UCSD-AML1 (cell line): Measurements from ENCODE around the gene BRD7.

Experiments
- DNase-seq: peaks from one replicate; lab custom pipeline; 2025; ENCODE audit not compliant: unreplicated experiment; lab: John Stamatoyannopoulos, UW

The BRD7 gene

DNA sequence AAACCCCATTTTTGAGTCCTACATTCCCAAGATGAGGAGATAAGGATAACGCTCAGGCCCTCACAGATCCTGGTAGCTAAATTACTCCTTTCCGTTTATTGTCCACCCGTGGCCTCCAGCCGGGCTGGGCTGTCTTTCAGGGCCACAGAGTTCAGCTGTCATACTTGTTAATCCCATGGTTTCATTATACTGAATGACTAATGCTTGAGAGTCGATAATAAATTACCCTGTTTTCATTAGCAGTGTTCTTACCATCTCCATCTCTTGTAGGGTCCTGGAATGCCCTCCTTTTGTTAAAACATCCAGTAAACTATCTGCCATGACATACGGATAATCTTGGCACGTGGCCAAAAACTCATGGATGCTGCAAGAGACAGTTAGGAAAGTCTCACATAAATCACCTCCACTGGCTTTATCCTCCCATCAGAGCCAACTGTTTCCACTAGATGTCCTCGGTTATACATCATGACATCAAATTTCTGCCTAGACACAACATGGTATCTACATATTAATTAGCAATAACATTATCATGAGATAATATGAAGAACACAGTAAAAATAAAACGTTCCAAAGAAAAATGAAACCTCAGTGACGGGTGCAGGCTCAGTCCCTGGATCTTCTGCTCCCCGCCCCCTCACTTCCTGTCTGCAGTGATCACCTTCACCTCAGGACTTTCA, 45.3 kb downstream of the BRD7 start:
- DNase-seq: no peak

DNA sequence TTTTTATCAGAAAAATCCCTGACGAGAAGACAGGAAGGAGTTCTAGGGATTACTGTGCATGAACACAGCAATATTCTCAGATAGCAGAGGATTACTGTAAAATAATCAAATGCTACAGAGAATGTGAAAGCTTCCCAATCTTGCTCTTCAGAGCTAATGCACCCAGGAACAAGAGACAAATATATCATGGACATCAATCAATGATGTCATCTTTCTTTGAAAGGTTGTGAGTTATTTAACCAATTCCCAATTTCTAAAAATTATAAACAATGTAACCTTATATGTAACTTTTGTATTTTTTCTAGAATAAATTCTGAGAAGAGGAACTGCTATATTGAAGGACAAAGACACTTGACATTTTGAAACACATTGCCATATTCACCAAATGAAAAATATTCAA, 46.5 kb downstream of the BRD7 start:
- DNase-seq: no peak

DNA sequence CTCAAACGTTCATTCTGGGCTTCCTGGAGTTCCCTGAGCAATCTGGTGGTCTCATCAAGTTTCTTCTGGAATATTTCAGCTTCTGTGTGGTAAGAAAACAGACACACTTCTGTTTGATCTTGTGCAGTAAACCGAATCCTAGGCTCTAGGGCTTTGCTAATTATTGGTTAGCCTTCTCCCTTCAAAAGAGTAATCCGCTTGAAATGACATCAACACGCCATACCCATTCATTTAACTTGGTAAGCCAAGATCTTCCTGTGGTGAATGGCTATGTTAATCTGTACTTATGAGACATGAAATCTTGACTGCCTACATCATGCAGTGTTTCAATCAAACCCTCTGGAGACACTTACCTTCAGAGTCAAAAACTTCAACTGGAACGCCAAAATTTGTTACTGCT, 48.5 kb downstream of the BRD7 start:
- DNase-seq: no peak

DNA sequence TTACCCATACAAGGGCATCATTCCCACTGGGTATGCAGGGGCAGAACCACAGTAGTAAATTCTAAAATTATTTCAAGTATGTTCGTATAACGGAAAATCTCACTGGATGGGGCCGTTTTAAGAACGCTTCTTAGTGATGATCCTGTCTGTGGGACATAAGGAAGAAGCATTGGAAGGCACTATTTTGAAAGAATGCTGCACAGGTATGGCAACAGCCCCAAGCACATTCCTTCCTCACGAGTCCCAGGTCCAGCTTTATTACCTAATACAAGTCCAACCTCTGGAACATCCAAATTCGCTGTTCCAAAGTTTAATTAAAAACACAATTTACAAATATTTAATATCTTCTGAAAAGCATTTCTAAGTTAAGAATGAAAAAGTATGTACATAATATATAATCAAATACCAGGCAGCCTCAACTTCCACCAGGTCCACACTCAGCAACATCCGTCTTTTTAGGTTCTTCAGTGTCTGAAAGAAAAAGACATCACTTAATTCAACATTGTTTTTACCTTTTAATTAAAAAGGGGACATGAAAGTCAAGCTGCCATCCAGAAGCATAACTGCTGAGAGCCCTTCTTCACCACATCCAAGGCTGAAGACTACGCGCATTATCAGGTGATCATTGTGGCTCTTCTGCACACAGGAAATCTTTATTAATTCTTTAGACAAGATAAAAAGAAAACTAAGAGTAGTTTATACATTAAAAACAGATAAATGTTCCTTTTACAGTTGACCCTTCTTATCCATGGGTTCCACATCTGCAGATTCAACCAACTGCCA, 49.8 kb downstream of the BRD7 start:
- DNase-seq: no peak

DNA sequence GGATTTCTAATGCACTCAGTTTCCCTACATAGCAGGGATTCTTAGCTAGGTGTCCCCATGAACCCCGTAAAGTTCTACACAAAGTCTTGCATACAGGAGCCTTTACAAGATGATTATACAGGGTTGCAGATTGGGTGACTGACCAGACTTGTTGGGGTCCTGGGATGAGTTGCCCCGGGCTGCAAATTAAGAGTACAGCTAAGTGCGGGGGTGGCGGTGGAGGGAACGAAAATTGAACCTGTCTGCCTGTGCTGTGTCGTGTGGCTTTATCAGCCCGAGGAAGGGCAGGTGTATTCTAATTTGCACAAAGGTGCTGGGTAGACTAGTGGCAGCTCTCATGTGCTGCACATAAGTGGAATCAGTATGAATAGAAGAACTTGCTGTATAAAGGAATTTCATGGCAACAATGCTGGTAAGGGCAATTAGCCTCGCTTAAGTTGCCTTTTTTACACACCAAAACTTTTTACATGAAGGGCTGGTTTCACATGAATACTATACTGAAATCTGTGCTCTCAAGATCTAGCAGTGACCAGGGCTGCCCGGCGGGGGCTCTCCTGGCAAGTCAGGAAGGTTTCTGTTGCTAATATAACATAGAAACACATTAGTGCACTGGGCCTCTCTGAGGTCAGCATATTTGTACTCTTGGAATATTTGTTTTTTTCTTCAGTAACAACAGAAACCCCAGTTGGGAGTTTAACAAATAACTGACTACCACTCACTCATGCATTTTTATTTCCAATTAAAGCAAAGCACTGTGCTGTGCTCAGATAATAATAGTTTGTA, 51.7 kb downstream of the BRD7 start:
- DNase-seq: no peak

DNA sequence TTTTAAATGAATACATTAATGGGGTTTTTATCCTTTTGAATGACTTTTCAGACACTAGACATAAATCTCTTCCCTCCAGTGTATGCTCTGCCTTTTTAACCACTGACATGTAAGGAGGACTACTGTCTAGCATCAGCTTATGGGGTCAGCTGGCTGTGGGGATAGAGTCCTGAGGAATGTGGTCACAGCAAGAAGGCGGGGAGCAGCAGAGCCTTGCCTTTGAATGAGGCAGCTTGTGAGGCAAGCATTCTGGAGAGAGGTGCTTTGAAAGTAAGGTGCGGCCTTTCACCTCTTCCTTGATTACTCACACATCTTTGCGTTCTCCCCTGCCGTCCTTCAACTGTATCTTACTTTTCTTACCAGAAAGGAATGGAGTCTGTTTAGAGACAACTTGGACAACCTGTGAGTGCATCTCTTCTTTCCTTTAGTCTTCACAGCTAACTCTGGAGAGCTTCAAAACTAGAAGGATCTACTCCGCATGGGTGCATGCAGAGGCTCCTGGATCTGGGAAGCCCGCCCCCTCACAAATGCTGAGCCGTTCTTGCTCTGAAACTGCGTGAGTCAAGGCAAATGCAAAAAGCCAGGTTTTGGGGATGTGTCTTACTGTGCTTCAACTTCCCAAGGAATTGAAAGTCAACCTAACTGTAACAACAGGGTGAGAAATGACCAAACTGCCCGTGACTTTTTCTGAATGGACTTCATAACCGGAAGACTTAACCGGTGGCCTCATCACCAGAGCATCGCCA, 52.5 kb downstream of the BRD7 start:
- no peak for DNase-seq

DNA sequence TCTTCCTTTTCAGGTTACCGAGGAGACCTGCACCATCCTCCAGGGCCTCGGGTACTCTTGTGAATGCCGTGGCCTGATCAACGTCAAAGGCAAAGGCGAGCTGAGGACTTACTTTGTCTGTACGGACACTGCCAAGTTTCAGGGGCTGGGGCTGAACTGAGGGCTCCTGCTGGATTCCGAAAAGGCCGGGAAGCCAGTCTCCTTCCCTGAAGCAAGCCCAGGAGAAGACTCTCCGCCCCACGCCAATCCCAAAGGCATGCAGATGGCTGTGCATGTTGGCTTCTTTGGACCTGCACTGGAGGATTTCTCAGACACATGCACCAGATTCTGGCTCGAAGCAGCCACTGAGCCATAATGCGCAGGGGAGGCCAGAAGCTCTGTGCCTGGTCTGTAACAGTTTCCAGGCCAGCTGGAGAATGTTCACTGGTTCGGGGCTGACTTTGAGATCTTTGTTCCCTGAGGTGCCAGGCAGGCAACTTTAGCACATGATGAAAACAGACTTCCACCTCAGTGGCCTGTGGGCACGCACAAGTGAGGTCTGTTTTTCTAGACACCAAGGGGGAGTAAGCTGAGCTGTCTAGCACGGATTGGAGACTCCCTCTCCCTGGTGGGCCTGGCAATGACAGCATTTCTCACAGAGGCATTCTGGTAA, 53.3 kb downstream of the BRD7 start:
- no peak for DNase-seq

DNA sequence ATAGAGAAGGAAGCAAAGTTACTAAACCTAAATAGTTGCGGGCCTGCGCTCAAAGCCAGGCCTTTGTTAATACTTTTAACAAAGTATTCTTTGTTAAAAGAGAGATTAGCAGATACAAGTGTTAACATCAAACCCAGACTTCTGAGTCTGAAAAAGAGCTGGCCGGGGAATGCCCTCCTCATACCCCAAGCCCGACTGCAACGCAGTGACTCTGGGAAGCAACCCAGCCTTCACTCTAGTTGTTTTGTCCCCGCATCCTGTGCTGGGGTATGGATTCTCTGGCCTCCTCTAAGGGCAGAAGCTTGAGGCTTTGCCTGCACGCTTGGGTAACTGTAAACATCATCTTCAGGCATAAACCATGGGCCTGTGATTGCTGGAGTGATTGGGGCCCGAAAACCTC, 54.1 kb downstream of the BRD7 start:
- DNase-seq: no peak

DNA sequence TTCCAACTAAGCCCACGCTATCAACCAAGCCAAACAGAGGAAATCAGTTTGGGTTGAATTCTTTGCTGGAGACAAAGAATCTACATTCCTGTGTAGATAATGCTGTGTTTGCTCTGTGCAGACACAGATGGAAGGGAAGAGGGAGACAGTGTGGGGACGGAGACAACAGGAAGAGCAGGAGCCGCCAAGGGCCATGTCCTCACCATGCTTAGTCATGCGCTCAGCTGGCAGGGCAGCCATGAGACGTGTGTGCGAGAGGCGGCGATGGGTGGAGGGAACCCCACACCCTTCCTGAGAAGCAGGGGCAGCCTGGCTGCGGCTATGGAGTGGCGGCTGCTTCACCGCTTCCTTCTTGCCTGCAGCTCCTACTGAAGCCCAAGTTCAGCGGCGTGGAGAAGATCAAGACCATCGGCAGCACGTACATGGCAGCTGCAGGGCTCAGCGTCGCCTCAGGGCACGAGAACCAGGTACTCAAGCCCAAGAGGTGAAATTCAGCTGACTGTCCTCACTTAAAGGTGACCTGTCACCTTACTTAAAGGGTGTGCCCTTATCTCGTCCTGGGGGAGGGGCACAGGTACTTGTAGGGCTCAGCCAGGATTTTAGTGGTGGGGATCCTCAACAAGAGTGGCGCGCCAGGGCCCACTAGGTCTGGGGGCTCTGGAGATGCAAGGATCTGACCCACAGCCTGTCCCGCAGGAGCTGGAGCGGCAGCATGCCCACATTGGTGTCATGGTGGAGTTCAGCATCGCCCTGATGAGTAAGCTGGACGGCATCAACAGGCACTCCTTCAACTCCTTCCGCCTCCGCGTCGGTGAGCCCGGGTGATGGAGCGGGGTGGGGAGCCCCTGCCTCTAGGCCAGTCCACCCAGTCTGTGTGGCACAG, 55.0 kb downstream of the BRD7 start:
- DNase-seq: no peak

DNA sequence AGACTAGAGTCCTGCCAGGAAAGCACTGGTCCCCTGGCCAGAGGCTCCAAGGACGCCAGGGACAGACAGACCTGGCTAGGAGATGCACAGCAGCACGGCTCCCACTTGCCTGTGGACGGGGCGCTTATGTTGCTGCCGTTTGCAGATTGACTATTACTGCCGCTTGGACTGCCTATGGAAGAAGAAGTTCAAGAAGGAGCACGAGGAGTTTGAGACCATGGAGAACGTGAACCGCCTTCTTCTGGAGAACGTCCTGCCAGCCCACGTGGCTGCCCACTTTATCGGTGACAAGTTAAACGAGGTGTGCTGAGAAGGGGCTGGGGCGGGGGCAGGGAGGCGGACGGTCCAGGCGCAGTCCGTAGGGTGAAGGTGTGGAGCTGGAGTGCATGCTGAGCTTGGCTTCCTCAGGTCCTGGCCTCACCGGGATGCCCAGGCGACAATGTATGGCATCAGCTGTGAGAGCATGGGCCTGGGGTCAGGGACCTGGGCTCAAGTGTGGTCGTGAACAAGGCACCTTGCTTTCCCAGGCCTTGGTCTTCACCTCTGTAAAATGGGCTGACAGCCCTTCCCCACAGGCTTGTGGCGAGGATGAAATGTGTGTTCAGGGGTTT, 56.8 kb downstream of the BRD7 start:
- no peak for DNase-seq

DNA sequence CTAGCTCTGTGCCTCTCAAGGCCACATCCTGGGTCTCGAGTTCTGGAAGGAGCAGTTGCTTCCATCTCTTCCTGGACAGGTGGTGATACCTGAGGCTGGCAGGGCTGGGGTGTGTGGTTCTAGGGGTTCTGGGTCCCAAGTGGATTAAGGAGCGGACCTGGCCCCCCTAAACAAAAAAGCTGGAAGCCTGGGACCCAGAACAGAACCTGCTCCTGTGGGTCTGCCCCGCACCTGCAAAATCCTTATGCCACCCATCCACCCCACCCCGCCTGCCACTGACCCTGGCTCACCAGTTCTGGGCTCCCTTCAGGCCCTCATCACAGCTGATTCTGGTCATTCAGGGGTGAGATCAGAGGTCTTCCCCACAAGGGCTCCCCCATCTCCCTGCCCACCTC, 57.7 kb downstream of the BRD7 start:
- no peak for DNase-seq

DNA sequence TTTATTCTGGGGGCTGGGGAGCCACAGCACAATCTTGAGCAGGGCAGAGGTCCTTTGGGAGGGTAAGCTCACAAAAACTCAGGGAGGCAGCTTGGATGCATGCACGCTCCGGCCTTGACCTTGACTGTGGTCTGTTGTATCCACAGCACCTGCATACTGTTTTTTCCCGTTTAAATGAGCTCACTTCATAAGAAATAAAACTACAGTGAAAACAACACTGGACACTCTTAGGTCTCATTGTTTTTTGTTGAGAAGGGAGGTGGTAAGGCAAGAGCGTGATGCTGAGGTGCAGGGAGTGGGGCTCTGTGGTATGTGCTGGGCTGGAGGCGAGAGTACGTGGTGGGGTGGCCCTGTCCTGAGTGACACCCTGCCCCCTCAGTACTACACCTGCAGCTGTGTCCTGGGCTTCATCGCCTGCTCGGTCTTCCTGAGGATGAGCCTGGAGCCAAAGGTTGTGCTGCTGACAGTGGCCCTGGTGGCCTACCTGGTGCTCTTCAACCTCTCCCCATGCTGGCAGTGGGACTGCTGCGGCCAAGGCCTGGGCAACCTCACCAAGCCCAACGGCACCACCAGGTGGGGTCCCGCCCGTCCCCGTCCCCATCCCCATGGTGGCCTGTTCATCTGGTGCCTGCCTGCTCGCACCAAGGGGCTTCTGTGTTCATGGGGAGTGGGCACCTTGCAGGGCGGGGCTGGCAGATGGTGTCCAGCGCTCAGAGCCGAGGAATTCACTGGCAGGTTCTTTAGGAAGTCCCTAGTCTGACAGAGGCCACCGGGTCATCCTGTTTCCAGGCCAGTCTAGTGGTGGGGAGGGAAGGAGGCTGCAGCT, 58.3 kb downstream of the BRD7 start:
- no peak for DNase-seq

DNA sequence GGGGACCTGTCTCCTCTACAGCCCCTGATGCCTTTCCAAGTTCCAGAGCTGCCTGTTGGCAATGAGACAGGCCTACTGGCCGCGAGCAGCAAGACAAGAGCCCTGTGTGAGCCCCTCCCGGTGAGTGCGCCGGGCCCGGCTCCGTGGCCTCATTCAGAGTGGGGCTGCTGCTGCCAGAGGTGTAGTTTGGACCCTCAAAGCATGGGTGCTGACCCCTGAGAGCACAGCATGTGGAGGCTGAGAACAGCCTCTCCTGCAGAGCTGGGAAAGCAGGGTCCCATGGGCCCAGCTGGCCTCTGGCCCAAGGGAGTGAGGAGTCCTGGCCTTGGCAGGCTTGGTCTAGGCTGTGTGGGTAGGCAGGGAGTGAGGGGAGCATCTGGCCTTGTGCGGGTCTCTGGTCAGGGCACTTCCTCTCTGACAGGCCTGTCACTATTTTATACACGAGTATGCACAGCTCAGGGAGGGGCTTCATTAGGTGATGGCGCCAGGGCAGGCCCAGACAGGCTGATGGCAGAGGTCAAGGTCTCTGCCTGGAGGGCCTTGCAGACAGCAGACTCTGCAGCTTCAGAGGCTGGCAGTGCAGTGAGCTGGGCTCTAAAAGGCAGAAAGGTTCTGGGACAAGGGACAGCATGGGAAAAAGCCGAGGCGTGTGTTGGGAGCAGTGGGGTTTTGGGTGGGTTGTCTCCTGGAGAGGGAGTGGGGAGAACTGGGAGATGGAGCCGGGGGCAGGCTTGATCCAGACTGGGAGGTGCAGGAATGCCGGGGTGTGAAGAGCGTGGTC, 59.1 kb downstream of the BRD7 start:
- no peak for DNase-seq

DNA sequence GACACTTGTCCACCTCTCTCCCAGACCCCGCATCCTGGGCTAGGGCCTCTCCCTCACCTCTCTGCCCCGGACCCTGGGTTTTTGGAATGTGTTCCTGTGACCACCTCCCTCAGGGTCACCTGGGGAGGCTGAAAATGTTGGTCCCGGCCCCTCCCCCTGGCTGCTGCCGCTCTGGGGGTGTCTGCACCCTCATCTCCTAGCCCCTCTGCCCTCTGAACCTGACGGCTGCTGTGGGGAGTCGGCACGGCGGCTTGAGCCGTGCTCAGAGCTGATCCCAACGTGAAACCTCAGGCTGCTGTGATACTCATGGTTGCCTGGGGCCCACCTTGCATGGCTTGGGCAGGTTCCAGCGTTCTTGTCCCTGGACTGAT, 59.6 kb downstream of the BRD7 start:
- no peak for DNase-seq

DNA sequence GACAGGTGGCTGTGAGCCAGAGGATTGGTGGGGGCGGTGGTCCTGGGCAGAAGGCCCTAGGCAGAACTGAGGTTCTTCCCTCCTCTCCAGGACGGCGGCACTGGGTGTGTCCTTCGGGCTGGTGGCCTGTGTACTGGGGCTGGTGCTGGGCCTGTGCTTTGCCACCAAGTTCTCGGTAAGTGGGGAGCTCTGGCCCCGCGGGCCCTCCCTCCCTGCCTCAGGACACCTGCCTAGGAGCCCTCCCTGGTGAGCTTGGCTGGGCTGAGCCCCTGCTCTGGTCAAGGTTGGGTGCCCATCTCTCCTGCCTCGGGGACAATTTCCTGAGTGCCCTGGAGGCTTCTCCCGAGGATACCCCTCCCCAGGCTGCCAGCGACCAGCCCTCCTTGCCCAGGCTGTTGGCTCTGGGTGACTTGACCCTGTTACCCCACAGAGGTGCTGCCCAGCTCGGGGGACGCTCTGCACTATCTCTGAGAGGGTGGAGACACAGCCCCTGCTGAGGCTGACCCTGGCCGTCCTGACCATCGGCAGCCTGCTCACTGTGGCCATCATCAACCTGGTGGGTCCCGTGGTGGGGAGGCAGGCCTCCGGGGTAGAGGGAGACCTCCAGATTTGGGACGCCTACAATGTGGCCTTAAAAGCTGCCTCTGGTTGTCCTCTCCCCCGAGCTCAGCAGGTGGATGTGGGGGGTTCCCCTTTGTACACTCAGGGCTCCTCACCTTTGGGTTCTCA, 60.4 kb downstream of the BRD7 start:
- DNase-seq: no peak

DNA sequence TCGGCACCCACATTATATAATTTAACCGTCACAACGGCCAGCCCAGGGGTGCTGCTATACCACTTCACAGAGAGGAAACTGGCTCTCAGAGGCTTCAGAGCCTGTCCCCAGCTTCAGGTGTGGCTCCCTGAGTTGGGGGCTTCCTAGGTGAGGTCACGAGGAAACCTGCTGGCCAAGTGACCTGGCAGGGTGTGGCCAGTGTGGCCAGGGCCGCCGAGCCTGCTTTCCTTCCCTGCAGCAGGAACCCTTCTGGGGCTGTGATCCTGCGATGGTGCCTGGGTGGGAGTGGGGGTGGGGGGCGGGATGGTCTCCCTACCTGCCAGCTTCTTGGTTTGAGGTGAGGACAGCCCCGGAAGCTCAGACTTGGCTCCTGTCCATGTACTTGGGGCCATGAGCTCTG, 62.5 kb downstream of the BRD7 start:
- DNase-seq: no peak

DNA sequence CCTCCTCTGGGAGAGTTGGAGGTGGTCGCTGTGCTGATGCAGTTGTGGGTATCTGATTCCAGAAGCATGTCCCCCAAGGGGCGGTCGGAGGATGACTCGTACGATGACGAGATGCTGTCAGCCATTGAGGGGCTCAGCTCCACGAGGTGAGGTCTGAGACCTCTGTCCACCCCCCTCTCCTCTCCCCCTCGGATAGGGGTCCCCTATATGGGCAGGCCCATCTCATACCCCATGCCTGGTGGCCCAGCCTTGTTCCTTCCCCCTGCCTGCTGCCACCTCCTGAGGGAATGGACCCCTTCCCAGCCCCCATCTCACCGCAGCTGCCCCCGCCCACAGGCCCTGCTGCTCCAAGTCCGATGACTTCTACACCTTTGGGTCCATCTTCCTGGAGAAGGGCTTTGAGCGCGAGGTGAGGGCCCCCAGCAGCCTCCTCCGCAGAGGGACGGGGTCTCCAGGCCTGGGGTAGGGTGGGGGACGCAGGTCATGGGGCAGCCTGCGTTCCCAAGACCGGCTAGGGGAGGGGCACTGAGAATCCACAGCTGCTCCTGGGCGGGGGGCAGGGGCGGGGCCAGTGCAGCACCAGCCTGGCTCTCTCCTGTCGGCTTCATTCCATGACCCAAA, 63.2 kb downstream of the BRD7 start:
- DNase-seq: no peak
